ENCODE measurements around the gene TSNAXIP1. TPM values are rescaled to one million over a fixed set of nuclear protein-coding genes. Genes with fewer than 3 reads are reported as not detected.

The TSNAXIP1 gene
- polyA plus RNA-seq, 3 donors = 0.23 TPM; not detected in 2

GRCh38 chr16:67807148-67807682 lies 526 bp downstream of the TSNAXIP1 start:
- Histone ChIP-seq H2AFZ (ENCODE audit: insufficient read depth, low read depth, low read length, poor library complexity, severe bottlenecking) (peak overlapping the region; percentile 99), H3K4me3 (replicated peaks in 1 of 3; ENCODE audit: low read depth in 2 of 3, low read length in 3 of 3) (peak overlapping the region; percentile 52 to 97 (median 84)), H3K79me2 (ENCODE audit: insufficient read depth, low read length) (peaks cover 38% of the 10 kb centered on the region), H3K27me3 (ENCODE audit: control insufficient read depth in 2 of 2, insufficient read depth in 2 of 2, low read length in 2 of 2) (no peaks in the 10 kb centered on the region), H3K9ac (ENCODE audit: insufficient read depth, low read length, poor library complexity, severe bottlenecking) (peak overlapping the region; percentile 90), H3K36me3 (replicated peaks in 1 of 2; ENCODE audit: control insufficient read depth in 1 of 2, insufficient read depth in 2 of 2, low read length in 2 of 2) (peaks cover 3 to 14% of the 10 kb centered on the region in 2 donors), H3K9me3 (replicated peaks in 1 of 2; ENCODE audit: control insufficient read depth in 1 of 2, insufficient read depth in 1 of 2, low read length in 2 of 2) (no peaks in the 10 kb centered on the region), H3K4me2 (replicated peaks; ENCODE audit: extremely low read depth, low read length, poor library complexity, severe bottlenecking) (peak overlapping the region; percentile 100), H3K27ac (ENCODE audit: low read depth in 1 of 2, low read length in 2 of 2) (peak overlapping the region in 1 of 2 donors; percentile 92), H4K20me1 (ENCODE audit: insufficient read depth, low read length) (peaks cover 1% of the 10 kb centered on the region), H3K4me1 (ENCODE audit: control insufficient read depth in 1 of 2, insufficient read depth in 2 of 2, low read length in 2 of 2) (peaks cover 22 to 34% of the 10 kb centered on the region in 2 donors)
- Mint-ChIP-seq H3K27ac (peak overlapping the region in 6 of 7 donors; percentile 10 to 96 (median 94)), H3K27me3 (ENCODE audit: low read depth in 3 of 3) (peaks cover 2% of the 10 kb centered on the region in 3 donors), H3K4me1 (peaks cover 24% of the 10 kb centered on the region), H3K4me3 (peak overlapping the region; percentile 84 to 94), H3K9me3 (peaks cover 0 to 2% (median 0%) of the 10 kb centered on the region in 7 donors), H3K36me3 (peaks cover 9 to 22% of the 10 kb centered on the region in 2 donors)
- intact Hi-C loops (cut with micrococcal nuclease) = loop anchor here (1.0 to 10.0 kb wide), 5 partner anchors 39 to 142 kb away; partner anchors contain the start of genes C16orf86 (in 2 of the 2), ENKD1 (in 2 of the 2), NUTF2 (in 2 of the 2) and ACD (in 1 of the 2)
- DNase-seq = no peak
- no peak for TF ChIP-seq CTCF (IDR thresholded peaks at IDR 0.05)
- 82% methylated on average over 11 of the region's 24 CpGs for WGBS (ENCODE audit: insufficient coverage)

- Histone ChIP-seq H3K36me3 (replicated peaks in 1 of 2; ENCODE audit: control insufficient read depth in 1 of 2, insufficient read depth in 2 of 2, low read length in 2 of 2) (no peaks in the 10 kb centered on the region), H3K4me2 (replicated peaks; ENCODE audit: extremely low read depth, low read length, poor library complexity, severe bottlenecking) (no peak overlapping the region), H3K4me1 (ENCODE audit: control insufficient read depth in 1 of 2, insufficient read depth in 2 of 2, low read length in 2 of 2) (peaks cover 5 to 6% of the 10 kb centered on the region in 2 donors), H3K9me3 (replicated peaks in 1 of 2; ENCODE audit: control insufficient read depth in 1 of 2, insufficient read depth in 1 of 2, low read length in 2 of 2) (no peaks in the 10 kb centered on the region), H3K9ac (ENCODE audit: insufficient read depth, low read length, poor library complexity, severe bottlenecking) (no peak overlapping the region), H3K27me3 (ENCODE audit: control insufficient read depth in 2 of 2, insufficient read depth in 2 of 2, low read length in 2 of 2) (no peaks in the 10 kb centered on the region), H2AFZ (ENCODE audit: insufficient read depth, low read depth, low read length, poor library complexity, severe bottlenecking) (no peak overlapping the region), H3K27ac (ENCODE audit: low read depth in 1 of 2, low read length in 2 of 2) (no peak overlapping the region), H4K20me1 (ENCODE audit: insufficient read depth, low read length) (no peaks in the 10 kb centered on the region), H3K79me2 (ENCODE audit: insufficient read depth, low read length) (no peaks in the 10 kb centered on the region), H3K4me3 (replicated peaks in 1 of 3; ENCODE audit: low read depth in 2 of 3, low read length in 3 of 3) (no peak overlapping the region)
- Mint-ChIP-seq H3K4me1 (peaks cover 5% of the 10 kb centered on the region), H3K27ac (no peak overlapping the region), H3K9me3 (peaks cover 0 to 2% (median 0%) of the 10 kb centered on the region in 7 donors), H3K27me3 (ENCODE audit: low read depth in 3 of 3) (peaks cover 2 to 4% (median 4%) of the 10 kb centered on the region in 3 donors), H3K36me3 (no peaks in the 10 kb centered on the region), H3K4me3 (no peak overlapping the region)
- 83% methylated on average over 1 of the region's 1 CpG for WGBS (ENCODE audit: insufficient coverage)
- intact Hi-C loops (cut with micrococcal nuclease) = loop anchor here in 1 of 2 donors (10.0 kb wide), 1 partner anchor 123 kb away; the partner anchor contains the start of genes CTRL and PSMB10
- TF ChIP-seq CTCF (IDR thresholded peaks at IDR 0.05) = no peak
- no peak for DNase-seq
These were observed 5.2 kb downstream of the TSNAXIP1 start for GRCh38 chr16:67811899-67812298.

Data from CD14-positive monocyte (primary cell).